ENCODE data around the gene ZFP64. TPM values are rescaled to one million over a fixed set of nuclear protein-coding genes. Genes with fewer than 3 reads are reported as not detected.

The ZFP64 gene
- total RNA-seq, 1 experiment from 2014 or later: 18.4 TPM

DNA sequence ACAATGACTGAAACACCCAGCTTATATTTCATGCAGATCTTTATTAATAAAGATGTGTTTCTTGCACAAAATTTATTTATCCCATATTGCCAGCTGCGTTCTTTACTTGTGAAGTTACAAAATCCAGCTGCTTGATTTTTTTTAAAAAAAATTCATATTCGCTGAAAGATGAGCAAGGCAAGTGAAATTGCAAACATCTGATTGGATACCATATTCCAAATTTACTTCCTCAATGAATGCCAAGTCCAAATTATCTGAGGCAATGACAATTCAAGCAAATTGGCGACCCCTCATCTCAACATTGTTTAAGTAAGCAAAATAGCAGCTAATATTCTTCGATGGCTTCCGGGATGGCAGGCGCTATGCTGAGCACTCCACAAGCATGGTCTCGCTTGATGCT is 37.7 kb downstream of the ZFP64 start:
- H3K4me1 ChIP-seq (ENCODE audit: control insufficient read depth, insufficient read depth, low read length): no peaks in the 10 kb centered on the region
- no TSS peak for BruUV-seq (replicated peaks)
- ChIA-PET POLR2A (no interaction called here), CTCF (no interaction called here)
- no peaks in the 10 kb centered on the region for H3K9me3 ChIP-seq (ENCODE audit: control insufficient read depth, insufficient read depth, low read depth, low read length)
- intact Hi-C loops (cut with micrococcal nuclease; ENCODE audit: unreplicated experiment) (no loop called here), in situ Hi-C loops (cut with HindIII; ENCODE audit: low pct_unique_long_range_greater_than_20kb, low sequenced_read_pairs) (no loop called here)
- no peaks in the 10 kb centered on the region; the same call in 1 of the 2 replicates for H3K36me3 ChIP-seq (ENCODE audit: control insufficient read depth, insufficient read depth, low read length)
- no peaks in the 10 kb centered on the region for H3K27me3 ChIP-seq (ENCODE audit: control insufficient read depth, insufficient read depth, low read length)
- H3K4me3 ChIP-seq (ENCODE audit: low read depth in 2 of 2, low read length in 2 of 2): no peak overlapping the region
- no peak for DNase-seq (ENCODE audit: low read depth, low spot score)
- no peak for TF ChIP-seq POLR2AphosphoS5 (IDR thresholded peaks at IDR 0.05; ENCODE audit: low read depth, low read length)
- TF ChIP-seq, protein P1, sequence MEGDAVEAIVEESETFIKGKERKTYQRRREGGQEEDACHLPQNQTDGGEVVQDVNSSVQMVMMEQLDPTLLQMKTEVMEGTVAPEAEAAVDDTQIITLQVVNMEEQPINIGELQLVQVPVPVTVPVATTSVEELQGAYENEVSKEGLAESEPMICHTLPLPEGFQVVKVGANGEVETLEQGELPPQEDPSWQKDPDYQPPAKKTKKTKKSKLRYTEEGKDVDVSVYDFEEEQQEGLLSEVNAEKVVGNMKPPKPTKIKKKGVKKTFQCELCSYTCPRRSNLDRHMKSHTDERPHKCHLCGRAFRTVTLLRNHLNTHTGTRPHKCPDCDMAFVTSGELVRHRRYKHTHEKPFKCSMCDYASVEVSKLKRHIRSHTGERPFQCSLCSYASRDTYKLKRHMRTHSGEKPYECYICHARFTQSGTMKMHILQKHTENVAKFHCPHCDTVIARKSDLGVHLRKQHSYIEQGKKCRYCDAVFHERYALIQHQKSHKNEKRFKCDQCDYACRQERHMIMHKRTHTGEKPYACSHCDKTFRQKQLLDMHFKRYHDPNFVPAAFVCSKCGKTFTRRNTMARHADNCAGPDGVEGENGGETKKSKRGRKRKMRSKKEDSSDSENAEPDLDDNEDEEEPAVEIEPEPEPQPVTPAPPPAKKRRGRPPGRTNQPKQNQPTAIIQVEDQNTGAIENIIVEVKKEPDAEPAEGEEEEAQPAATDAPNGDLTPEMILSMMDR (IDR thresholded peaks at IDR 0.05): no peak
- no peak for TF ChIP-seq SIN3A (IDR thresholded peaks at IDR 0.05; ENCODE audit: borderline replicate concordance, insufficient read depth, low read depth, low read length)
- TF ChIP-seq TCF7L2 (IDR thresholded peaks at IDR 0.05; ENCODE audit: low read depth, low read length): no peak
- TF ChIP-seq, protein P2, sequence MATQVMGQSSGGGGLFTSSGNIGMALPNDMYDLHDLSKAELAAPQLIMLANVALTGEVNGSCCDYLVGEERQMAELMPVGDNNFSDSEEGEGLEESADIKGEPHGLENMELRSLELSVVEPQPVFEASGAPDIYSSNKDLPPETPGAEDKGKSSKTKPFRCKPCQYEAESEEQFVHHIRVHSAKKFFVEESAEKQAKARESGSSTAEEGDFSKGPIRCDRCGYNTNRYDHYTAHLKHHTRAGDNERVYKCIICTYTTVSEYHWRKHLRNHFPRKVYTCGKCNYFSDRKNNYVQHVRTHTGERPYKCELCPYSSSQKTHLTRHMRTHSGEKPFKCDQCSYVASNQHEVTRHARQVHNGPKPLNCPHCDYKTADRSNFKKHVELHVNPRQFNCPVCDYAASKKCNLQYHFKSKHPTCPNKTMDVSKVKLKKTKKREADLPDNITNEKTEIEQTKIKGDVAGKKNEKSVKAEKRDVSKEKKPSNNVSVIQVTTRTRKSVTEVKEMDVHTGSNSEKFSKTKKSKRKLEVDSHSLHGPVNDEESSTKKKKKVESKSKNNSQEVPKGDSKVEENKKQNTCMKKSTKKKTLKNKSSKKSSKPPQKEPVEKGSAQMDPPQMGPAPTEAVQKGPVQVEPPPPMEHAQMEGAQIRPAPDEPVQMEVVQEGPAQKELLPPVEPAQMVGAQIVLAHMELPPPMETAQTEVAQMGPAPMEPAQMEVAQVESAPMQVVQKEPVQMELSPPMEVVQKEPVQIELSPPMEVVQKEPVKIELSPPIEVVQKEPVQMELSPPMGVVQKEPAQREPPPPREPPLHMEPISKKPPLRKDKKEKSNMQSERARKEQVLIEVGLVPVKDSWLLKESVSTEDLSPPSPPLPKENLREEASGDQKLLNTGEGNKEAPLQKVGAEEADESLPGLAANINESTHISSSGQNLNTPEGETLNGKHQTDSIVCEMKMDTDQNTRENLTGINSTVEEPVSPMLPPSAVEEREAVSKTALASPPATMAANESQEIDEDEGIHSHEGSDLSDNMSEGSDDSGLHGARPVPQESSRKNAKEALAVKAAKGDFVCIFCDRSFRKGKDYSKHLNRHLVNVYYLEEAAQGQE (IDR thresholded peaks at IDR 0.05; ENCODE audit: insufficient read depth in 1 of 2, low read depth in 2 of 2, low read length in 1 of 2): no peak
- H3K27ac ChIP-seq (ENCODE audit: low read length): no peak overlapping the region
- no peak for ATAC-seq

DNA sequence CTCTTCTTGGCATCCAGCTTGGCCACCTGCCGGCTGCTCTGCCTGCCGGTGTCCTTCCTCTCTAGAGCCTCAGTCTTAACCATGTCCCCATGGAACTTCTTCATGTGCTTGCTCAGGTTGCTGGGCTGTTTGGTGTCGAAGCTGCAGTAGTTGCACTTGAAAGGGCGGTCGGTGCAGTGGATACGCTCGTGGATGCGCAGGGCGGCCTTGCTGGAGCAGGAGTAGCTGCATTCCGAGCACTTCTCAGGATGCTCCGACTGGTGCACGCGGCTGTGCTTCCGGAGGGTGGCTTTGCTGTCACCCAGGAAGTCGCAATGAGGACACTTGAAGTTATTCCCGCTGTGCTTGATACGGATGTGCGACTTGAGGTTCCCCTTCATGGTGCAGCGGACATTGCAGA is 38.7 kb downstream of the ZFP64 start:
- DNase-seq (ENCODE audit: low read depth, low spot score) (no peak), ATAC-seq (no peak)
- ChIA-PET POLR2A (no interaction called here), CTCF (no interaction called here)
- H3K36me3 ChIP-seq (ENCODE audit: control insufficient read depth, insufficient read depth, low read length): no peaks in the 10 kb centered on the region
- no peak overlapping the region for H3K4me3 ChIP-seq (ENCODE audit: low read depth in 2 of 2, low read length in 2 of 2)
- no peaks in the 10 kb centered on the region for H3K4me1 ChIP-seq (ENCODE audit: control insufficient read depth, insufficient read depth, low read length)
- H3K27me3 ChIP-seq (ENCODE audit: control insufficient read depth, insufficient read depth, low read length): no peaks in the 10 kb centered on the region
- in situ Hi-C loops (cut with HindIII; ENCODE audit: low pct_unique_long_range_greater_than_20kb, low sequenced_read_pairs) (no loop called here), intact Hi-C loops (cut with micrococcal nuclease; ENCODE audit: unreplicated experiment) (no loop called here)
- no peak overlapping the region for H3K27ac ChIP-seq (ENCODE audit: low read length)
- BruUV-seq (replicated peaks): no TSS peak
- TF ChIP-seq SIN3A (IDR thresholded peaks at IDR 0.05; ENCODE audit: borderline replicate concordance, insufficient read depth, low read depth, low read length): no peak
- TF ChIP-seq TCF7L2 (IDR thresholded peaks at IDR 0.05; ENCODE audit: low read depth, low read length): no peak
- TF ChIP-seq, protein P1 (IDR thresholded peaks at IDR 0.05): no peak
- TF ChIP-seq POLR2AphosphoS5 (IDR thresholded peaks at IDR 0.05; ENCODE audit: low read depth, low read length): no peak
- TF ChIP-seq, protein P2 (IDR thresholded peaks at IDR 0.05; ENCODE audit: insufficient read depth in 1 of 2, low read depth in 2 of 2, low read length in 1 of 2): no peak
- H3K9me3 ChIP-seq (ENCODE audit: control insufficient read depth, insufficient read depth, low read depth, low read length): no peaks in the 10 kb centered on the region
